ENCODE measurements around the gene LRMDA. TPM values are rescaled to one million over a fixed set of nuclear protein-coding genes. Genes with fewer than 3 reads are reported as not detected.

The LRMDA gene
- total and polyA plus RNA-seq, 2 of the 4 experiments (the other 2 are of a cell fraction) = 0.07 TPM; not detected in 1

DNA sequence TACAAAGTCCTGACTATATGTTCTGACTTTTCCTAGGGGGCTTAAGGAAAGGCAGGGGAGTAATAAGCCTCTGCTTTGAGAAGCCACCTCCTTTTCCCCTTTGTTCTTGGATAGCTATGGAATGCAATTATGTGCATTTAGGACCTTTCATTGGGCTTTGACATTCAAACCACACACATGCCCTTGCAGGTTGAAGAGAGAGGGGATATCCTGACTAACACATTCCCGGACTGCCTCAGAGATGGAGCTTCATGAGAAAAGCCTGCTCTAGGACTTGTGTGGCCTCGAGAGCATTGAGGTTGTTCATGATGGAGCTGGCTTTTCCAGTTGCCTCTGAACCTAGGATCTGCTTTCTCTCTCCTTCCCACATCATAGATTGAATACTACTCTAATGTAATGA is 694.5 kb downstream of the LRMDA start:
- Histone ChIP-seq H3K4me2 (ENCODE audit: low read depth, low read length) (no peak overlapping the region), H3K27me3 (ENCODE audit: control insufficient read depth, insufficient read depth, low read length) (peaks cover 21% of the 10 kb centered on the region), H4K8ac (ENCODE audit: low read depth in 2 of 2, low read length in 2 of 2) (no peak overlapping the region), H2AFZ (replicated peaks; ENCODE audit: low read length, poor library complexity) (no peak overlapping the region), H3K9ac (ENCODE audit: low read depth, low read length) (no peak overlapping the region), H2AK5ac (ENCODE audit: low read depth, low read length) (no peak overlapping the region), H3K79me1 (ENCODE audit: low read depth in 1 of 2, low read length in 2 of 2) (no peaks in the 10 kb centered on the region), H2BK15ac (ENCODE audit: low read depth, low read length) (no peak overlapping the region), H3K4me3 (ENCODE audit: insufficient read depth, low read depth, low read length) (no peak overlapping the region), H3K4me1 (ENCODE audit: control insufficient read depth, insufficient read depth, low read length) (no peaks in the 10 kb centered on the region), H3K23ac (ENCODE audit: low read depth, low read length) (no peak overlapping the region), H4K5ac (ENCODE audit: low read depth, low read length) (no peak overlapping the region), H3K36me3 (ENCODE audit: control insufficient read depth, insufficient read depth, low read length) (no peaks in the 10 kb centered on the region), H2BK5ac (ENCODE audit: low read depth, low read length, poor library complexity, severe bottlenecking) (no peak overlapping the region), H3K14ac (replicated peaks; ENCODE audit: low read depth, low read length) (no peak overlapping the region), H4K20me1 (ENCODE audit: insufficient read depth, low read length) (no peaks in the 10 kb centered on the region), H2BK20ac (ENCODE audit: low read depth, low read length) (no peak overlapping the region), H2AK9ac (replicated peaks; ENCODE audit: low read depth, low read length, poor library complexity) (no peak overlapping the region), H3K4ac (ENCODE audit: low read depth, low read length) (no peak overlapping the region), H4K91ac (ENCODE audit: insufficient read depth, low read depth, low read length) (no peak overlapping the region), H2BK120ac (ENCODE audit: low read depth, low read length) (no peak overlapping the region), H3K9me1 (ENCODE audit: insufficient read depth, low read length) (no peaks in the 10 kb centered on the region), H3K27ac (ENCODE audit: insufficient read depth, low read length) (no peak overlapping the region), H3K56ac (ENCODE audit: extremely low read depth, insufficient read depth, low read length) (no peak overlapping the region), H3K9me3 (ENCODE audit: control insufficient read depth, insufficient read depth, low read length) (no peaks in the 10 kb centered on the region), H3K18ac (ENCODE audit: low read depth, low read length) (no peak overlapping the region)
- intact Hi-C loops (cut with micrococcal nuclease) (no loop called here), in situ Hi-C loops (cut with MboI; ENCODE audit: low sequenced_read_pairs) (no loop called here), dilution Hi-C loops (cut with HindIII; ENCODE audit: low sequenced_read_pairs, unreplicated experiment) (no loop called here)
- CTCF ChIA-PET = no interaction called here
- POLR2A ChIA-PET (ENCODE audit: unreplicated experiment) = no interaction called here
- TF ChIP-seq BHLHE40 (IDR thresholded peaks at IDR 0.05; ENCODE audit: low read depth, low read length) (no peak), MAFK (IDR thresholded peaks at IDR 0.05; ENCODE audit: low read depth, low read length) (no peak), RAD21 (IDR thresholded peaks at IDR 0.05; ENCODE audit: low read length) (no peak), MXI1 (IDR thresholded peaks at IDR 0.05; ENCODE audit: borderline replicate concordance, low read depth, low read length) (no peak), RCOR1 (IDR thresholded peaks at IDR 0.05; ENCODE audit: insufficient replicate concordance, low read length) (no peak), USF2 (IDR thresholded peaks at IDR 0.05; ENCODE audit: low read depth, low read length) (no peak), ELK1 (IDR thresholded peaks at IDR 0.05; ENCODE audit: borderline replicate concordance, low read depth, low read length) (no peak), CEBPB (IDR thresholded peaks at IDR 0.05; ENCODE audit: low read depth, low read length) (no peak), CTCF (conservative IDR thresholded peaks at IDR 0.05; ENCODE audit: low read depth, low read length) (no peak), FOS (IDR thresholded peaks at IDR 0.05; ENCODE audit: low read depth, low read length) (no peak)
- ATAC-seq (ENCODE audit: low read depth) (no peak), DNase-seq (no peak)
- WGBS, 2 experiments (ENCODE audit: extremely low coverage in 2 of 2, insufficient read length in 1 of 2) = no CpG with 5 or more reads among the region's 2 CpGs
- BruUV-seq (replicated peaks) = no TSS peak

Measured in IMR-90 (cell line).